Lower leg skin (tissue), 3 donors: Measurements from ENCODE around the gene HOXC10.

Source experiments
- POLR2A ChIP-seq, 2 donors: fragments of 450-650 bp; IDR thresholded peaks; one replicate each; pipeline ENCODE4 v1.6.1; 2016 to 2017; ENCODE audit warnings: antibody characterized with exemption in 2 of 2, mild to moderate bottlenecking in 1 of 2, moderate library complexity in 1 of 2
- TF ChIP-seq, protein P1 (sequence below), 3 donors: fragments of 450-650 bp; IDR thresholded peaks; one replicate each; pipeline ENCODE4 v1.5.1; 2016; ENCODE audit warnings: antibody characterized with exemption in 3 of 3, mild to moderate bottlenecking in 3 of 3, moderate library complexity in 2 of 3

DNA sequence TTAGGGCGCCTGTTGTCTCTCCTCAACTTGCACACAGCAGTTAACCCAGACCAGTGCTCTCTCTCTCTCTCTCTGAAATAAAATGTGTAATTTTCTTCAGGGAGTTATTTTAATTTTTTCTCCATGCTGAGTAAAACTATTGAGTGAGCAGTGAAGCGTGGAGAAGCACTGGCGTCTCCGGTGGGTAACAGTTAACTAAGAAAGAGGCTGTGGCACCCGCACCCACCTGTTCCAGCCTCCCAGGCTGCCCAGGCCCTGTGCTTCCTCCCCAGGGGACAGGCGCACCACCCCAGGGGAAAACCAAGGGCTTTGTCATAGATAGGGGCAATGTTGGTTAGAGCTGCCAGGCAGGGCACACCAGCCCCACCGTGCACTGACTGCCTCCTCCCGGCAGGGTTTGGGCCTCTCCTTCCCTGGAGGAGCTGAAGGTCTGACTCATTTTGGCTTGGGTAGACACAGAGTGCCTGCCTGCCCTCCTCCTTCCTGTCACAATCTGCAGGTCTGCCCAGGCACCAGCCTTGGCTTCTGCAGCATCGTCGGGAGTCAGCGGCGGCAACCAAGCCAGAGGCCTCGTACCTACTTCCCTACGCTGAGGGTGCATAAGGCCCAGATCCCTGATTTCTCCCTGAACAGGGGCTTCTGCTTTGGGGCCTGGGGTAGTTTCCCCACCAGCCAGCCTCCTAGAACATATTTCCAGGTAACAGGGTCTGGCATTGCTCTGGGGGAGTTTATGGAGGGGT is 51.8 kb downstream of the HOXC10 start:
- TF ChIP-seq, protein P1, sequence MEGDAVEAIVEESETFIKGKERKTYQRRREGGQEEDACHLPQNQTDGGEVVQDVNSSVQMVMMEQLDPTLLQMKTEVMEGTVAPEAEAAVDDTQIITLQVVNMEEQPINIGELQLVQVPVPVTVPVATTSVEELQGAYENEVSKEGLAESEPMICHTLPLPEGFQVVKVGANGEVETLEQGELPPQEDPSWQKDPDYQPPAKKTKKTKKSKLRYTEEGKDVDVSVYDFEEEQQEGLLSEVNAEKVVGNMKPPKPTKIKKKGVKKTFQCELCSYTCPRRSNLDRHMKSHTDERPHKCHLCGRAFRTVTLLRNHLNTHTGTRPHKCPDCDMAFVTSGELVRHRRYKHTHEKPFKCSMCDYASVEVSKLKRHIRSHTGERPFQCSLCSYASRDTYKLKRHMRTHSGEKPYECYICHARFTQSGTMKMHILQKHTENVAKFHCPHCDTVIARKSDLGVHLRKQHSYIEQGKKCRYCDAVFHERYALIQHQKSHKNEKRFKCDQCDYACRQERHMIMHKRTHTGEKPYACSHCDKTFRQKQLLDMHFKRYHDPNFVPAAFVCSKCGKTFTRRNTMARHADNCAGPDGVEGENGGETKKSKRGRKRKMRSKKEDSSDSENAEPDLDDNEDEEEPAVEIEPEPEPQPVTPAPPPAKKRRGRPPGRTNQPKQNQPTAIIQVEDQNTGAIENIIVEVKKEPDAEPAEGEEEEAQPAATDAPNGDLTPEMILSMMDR (IDR thresholded peaks at IDR 0.05), result no peak
- no peak for TF ChIP-seq POLR2A (IDR thresholded peaks at IDR 0.05)
